KBM-7 (cell line): Measurements from ENCODE around the gene GABRA1.

Experiments used
- DNase-seq: peaks from one replicate; pipeline ENCODE4 v3.0.0-alpha.2; 2015
- in situ Hi-C: fragments of 300-500 bp; cut with MboI; formaldehyde crosslinking; loops from 2 replicates; pipeline ENCODE4 v1.14.3; 2020; ENCODE audit warnings: low sequenced_read_pairs, low pct_unique_long_range_greater_than_20kb, mixed read lengths

GABRA1 gene

DNA sequence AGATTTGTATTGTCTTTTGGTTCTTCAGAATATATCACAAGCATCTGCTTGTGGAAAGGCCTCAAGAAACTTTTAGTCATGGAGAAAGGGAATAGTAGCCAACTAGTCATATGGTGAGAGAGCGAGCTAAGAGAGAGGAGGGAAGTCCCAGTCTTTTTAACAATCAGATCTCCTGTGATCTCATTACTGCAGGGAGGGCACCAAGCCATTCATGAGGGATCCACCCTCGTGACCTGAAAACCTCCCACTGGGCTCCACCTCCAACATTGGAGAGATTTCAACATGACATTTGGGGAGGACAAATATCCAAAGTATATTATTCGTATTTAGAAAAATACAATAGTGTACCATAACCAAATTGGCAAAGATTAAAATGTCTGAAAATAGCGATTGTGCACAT, 99.0 kb downstream of the GABRA1 start:
- DNase-seq = no peak
- in situ Hi-C loops = no loop called here
